Cardiac muscle cell (in vitro differentiated cells and primary cell): ENCODE data around the gene SRMS. TPM values are rescaled to one million over a fixed set of nuclear protein-coding genes. Genes with fewer than 3 reads are reported as not detected.
"Not testable (repeated sequence)": the region's sequence is repeated elsewhere in the genome, so short reads cannot be mapped to it uniquely, and the experiment has no call there.

ENCODE experiments used
- DNase-seq, 2 donors: peaks; one replicate each; pipeline versions ENCODE4 v3.0.0 to v3.0.0-alpha.2; 2010 to 2017; ENCODE audit warnings: low read depth in 1 of 2, low spot score in 1 of 2
- H3K27ac ChIP-seq: fragments of 200-600 bp; sonication (generic); 2 replicates; pipeline ENCODE4 v1.5.1; 2016
- H3K27me3 ChIP-seq: fragments of 200-600 bp; sonication (generic); 2 replicates; pipeline ENCODE4 v1.6.0; 2016; ENCODE audit warnings: control low read depth
- H3K36me3 ChIP-seq: fragments of 200-600 bp; sonication (generic); 2 replicates; pipeline ENCODE4 v1.5.1; 2016; ENCODE audit warnings: control low read depth
- H3K4me1 ChIP-seq: fragments of 200-600 bp; sonication (generic); 2 replicates; pipeline ENCODE4 v1.8.1; 2017; ENCODE audit warnings: low read depth, mild to moderate bottlenecking, mixed run types
- H3K4me3 ChIP-seq: fragments of 200-600 bp; sonication (generic); 2 replicates; pipeline ENCODE4 v1.5.1; 2016; ENCODE audit warnings: mild to moderate bottlenecking
- H3K9me3 ChIP-seq: fragments of 200-600 bp; sonication (generic); 2 replicates; pipeline ENCODE4 v1.5.1; 2017; ENCODE audit warnings: low read depth, mild to moderate bottlenecking, control low read depth
- polyA plus RNA-seq: library from polyadenylated mRNA; unstranded; fragments of >200 nt; fragmentation: Nextera tagmentation; extraction: Ambion mirVana; gene quantifications from 2 replicates; pipeline ENCODE4 v1.2.1, GENCODE V29; 2016
- total RNA-seq: library from RNA; depleted of rRNA; stranded (reverse); fragments of >200 nt; gene quantifications from 2 replicates; pipeline ENCODE4 v1.2.3, GENCODE V29; 2016
- TF ChIP-seq, protein P1 (sequence below): IDR thresholded peaks from 2 replicates; pipeline ENCODE4 v1.5.1; 2012; ENCODE audit warnings: low read depth, mild to moderate bottlenecking, low read length

SRMS gene
- total and polyA plus RNA-seq, 2 experiments from 2014 or later, result not detected

DNA sequence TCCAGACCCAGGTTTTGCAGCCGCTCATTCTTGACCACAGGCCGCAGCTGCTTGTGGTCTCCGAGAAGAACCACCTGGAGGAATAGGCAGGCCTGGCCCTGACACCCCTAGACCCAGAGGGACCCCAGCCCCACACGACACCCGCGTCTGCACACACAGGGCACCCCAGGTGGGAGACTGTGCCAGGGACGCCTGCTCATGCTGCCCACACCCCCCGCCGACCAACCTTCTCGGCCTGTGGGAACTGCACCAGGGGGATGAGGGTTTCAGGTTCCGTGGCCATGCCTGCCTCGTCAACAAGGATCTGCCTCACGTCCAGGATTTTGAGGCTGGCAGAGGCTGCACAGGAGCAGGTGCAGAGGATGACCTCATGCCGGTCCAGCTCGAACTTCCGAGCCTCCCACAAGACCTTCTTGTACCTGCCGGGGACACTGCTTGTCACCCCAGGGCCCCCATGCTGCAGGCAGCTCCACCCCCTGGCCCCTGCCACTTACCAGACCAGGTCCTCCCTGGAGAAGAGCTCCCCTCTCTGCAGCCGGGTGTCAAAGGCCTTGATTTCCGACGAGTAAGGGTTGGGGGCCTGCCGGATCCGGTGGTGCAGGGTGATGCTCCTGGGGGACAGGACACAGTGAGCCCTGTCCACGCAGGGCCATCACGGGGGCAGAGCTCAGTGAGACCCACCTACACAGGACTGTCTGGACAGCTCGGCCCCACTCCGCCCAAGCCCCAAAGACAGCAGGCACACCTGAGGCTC is 13.5 kb upstream of the SRMS start:
- DNase-seq, result no peak
- H3K4me1 ChIP-seq, result no peaks in the 10 kb centered on the region
- H3K27ac ChIP-seq, result no peak overlapping the region
- H3K27me3 ChIP-seq, result no peaks in the 10 kb centered on the region
- no peak overlapping the region for H3K4me3 ChIP-seq
- TF ChIP-seq, protein P1, sequence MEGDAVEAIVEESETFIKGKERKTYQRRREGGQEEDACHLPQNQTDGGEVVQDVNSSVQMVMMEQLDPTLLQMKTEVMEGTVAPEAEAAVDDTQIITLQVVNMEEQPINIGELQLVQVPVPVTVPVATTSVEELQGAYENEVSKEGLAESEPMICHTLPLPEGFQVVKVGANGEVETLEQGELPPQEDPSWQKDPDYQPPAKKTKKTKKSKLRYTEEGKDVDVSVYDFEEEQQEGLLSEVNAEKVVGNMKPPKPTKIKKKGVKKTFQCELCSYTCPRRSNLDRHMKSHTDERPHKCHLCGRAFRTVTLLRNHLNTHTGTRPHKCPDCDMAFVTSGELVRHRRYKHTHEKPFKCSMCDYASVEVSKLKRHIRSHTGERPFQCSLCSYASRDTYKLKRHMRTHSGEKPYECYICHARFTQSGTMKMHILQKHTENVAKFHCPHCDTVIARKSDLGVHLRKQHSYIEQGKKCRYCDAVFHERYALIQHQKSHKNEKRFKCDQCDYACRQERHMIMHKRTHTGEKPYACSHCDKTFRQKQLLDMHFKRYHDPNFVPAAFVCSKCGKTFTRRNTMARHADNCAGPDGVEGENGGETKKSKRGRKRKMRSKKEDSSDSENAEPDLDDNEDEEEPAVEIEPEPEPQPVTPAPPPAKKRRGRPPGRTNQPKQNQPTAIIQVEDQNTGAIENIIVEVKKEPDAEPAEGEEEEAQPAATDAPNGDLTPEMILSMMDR, result no peak
- H3K9me3 ChIP-seq, result no peaks in the 10 kb centered on the region
- no peaks in the 10 kb centered on the region for H3K36me3 ChIP-seq

DNA sequence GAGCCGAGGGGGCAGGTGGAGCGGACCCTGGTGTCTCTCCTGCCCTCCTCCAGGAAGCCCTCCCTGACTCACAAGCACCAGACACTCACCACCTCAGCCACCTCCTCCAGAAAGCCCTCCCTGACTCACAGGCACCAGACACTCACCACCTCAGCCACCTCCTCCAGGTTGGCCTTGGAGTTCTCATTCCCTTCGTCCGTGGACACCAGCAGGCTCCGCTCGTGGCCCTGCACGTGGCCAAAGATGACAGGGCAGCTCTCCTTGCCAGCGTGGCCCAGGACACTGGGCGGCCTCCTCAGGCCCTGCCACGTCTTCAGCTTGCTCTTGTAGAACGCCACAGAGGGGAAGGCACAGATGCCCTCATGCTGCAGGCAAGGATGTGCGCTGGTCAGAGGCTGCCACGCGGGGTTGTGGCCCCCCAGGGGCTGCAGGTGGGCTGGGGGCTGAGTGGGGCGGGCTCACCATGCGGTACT is 12.8 kb upstream of the SRMS start:
- DNase-seq, result no peak
- H3K4me1 ChIP-seq, result no peaks in the 10 kb centered on the region
- H3K27ac ChIP-seq, result no peak overlapping the region
- no peaks in the 10 kb centered on the region for H3K9me3 ChIP-seq
- H3K4me3 ChIP-seq, result no peak overlapping the region
- TF ChIP-seq, protein P1, result no peak
- no peaks in the 10 kb centered on the region for H3K27me3 ChIP-seq
- no peaks in the 10 kb centered on the region for H3K36me3 ChIP-seq

DNA sequence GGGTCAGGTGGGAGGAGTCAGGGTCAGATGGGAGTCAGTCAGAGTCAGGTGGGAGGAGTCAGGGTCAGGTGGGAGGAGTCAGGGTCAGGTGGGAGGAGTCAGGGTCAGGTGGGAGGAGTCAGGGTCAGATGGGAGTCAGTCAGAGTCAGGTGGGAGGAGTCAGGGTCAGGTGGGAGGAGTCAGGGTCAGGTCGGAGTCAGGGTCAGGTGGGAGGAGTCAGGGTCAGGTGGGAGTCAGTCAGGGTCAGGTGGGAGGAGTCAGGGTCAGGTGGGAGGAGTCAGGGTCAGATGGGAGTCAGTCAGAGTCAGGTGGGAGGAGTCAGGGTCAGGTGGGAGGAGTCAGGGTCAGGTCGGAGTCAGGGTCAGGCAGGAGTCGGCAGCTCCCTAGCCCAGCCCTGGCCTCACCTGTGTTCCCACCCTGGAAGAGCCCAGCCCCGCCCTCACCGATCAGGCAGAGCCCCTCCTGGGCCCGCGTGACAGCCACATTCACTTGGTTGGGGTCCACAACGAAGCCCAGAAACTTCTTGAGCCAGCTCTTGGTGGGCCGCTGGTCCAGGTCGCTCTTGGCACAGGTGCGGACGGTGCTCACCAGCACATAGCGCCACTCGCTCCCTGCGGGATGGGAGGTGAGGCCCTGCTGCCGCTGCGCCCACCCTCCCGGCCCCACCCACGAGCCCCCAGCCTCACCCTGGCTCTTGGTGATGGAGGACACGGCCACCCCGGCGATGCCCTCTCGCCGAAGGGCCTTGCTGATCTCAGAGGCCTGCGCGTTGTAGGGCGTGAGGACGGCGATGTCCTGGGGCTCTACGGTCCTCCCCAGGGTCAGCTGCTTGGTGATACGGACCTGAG is 12.2 kb upstream of the SRMS start:
- H3K4me3 ChIP-seq, DNase-seq, H3K36me3 ChIP-seq, H3K4me1 ChIP-seq, H3K27ac ChIP-seq, H3K9me3 ChIP-seq, H3K27me3 ChIP-seq: not testable (repeated sequence)

DNA sequence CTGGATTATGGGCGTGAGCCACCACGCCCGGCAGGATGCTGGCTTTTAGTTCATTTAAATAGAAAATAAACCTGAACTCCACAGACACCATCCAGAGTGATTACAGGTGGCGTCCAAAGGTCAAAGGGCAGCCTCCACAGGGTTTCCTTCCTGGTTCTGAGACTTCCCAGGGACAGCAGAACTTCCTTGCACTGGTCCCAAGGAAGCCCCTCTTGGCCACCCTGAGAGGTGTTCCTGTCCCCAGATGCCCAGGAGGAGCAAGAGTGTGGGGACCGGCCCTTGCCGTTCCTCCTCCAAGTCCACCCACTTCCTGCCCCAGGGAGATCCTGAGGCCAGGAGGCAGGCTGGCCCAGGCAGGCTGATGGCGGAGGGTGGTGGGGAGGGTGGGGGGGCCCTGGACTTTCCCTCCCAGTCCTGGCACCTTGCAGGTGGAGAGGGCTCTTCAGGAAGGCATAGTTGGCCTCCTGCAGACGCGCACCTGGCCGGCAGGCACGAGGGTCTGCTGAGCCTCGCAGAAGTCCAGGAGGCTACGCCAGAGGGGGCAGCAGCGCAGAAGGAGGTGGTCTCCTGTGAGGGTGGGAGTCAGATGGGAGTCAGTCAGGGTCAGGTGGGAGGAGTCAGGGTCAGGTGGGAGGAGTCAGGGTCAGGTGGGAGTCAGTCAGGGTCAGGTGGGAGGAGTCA is 11.4 kb upstream of the SRMS start:
- Histone ChIP-seq H3K4me1 (no peaks in the 10 kb centered on the region), H3K27ac (no peak overlapping the region), H3K4me3 (no peak overlapping the region), H3K27me3 (no peaks in the 10 kb centered on the region), H3K9me3 (no peaks in the 10 kb centered on the region), H3K36me3 (no peaks in the 10 kb centered on the region)
- TF ChIP-seq, protein P1, result no peak
- no peak for DNase-seq

DNA sequence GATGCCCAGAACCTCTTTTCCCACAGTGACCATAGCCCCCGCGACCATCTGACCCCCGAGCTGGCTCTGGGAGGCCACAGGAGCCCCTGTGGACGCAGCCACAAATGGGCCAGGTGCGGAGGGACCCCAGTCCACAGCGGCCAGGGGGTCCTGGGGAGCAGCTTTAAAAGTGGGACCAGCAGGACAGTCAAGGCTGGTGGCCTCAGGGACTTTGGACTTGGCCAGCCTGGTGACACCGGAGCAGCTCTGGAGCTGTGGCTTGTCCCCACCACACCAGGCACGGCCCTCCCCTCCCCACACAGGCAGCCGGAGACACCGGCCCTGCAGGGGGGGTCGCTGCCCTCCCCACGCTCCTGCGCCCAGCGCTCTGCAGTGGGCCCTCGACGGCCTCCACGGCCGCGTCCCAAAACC is 9.9 kb upstream of the SRMS start:
- DNase-seq, result no peak
- TF ChIP-seq, protein P1, result no peak
- no peaks in the 10 kb centered on the region for H3K36me3 ChIP-seq

More for the DNA sequence above, 9.9 kb upstream of the SRMS start:
- Histone ChIP-seq H3K27me3 (no peaks in the 10 kb centered on the region), H3K27ac (no peak overlapping the region), H3K9me3 (no peaks in the 10 kb centered on the region), H3K4me3 (no peak overlapping the region), H3K4me1 (no peaks in the 10 kb centered on the region)
